ENCODE measurements around the gene RNASEH1. TPM values are rescaled to one million over a fixed set of nuclear protein-coding genes. Genes with fewer than 3 reads are reported as not detected.

Gene RNASEH1
- total RNA-seq, 1 donor from 2014 or later = 18.6 TPM

- no peak overlapping the region for H3K4me3 ChIP-seq
- H3K27ac ChIP-seq = no peak overlapping the region
- H3K36me3 ChIP-seq = no peaks in the 10 kb centered on the region
- DNase-seq (no peak), ATAC-seq (no peak)
- no peak for TF ChIP-seq CTCF (IDR thresholded peaks at IDR 0.05)
- H3K9me3 ChIP-seq = no peaks in the 10 kb centered on the region
- H3K4me1 ChIP-seq = peaks cover 8% of the 10 kb centered on the region
- intact Hi-C loops (cut with DNase I) = no loop called here
- no peaks in the 10 kb centered on the region for H3K27me3 ChIP-seq
These were observed 41.0 kb upstream of the RNASEH1 start for GRCh38 chr2:3598912-3599854.

GRCh38 chr2:3598197-3598910 is 40.2 kb upstream of the RNASEH1 start:
- no peak for TF ChIP-seq CTCF (IDR thresholded peaks at IDR 0.05)
- H3K27ac ChIP-seq = no peak overlapping the region
- no peaks in the 10 kb centered on the region for H3K27me3 ChIP-seq
- intact Hi-C loops (cut with DNase I) = no loop called here
- no peak overlapping the region for H3K4me3 ChIP-seq
- no peaks in the 10 kb centered on the region for H3K9me3 ChIP-seq
- DNase-seq = no peak
- H3K36me3 ChIP-seq = no peaks in the 10 kb centered on the region
- ATAC-seq = peak; percentile 36
- peaks cover 8% of the 10 kb centered on the region for H3K4me1 ChIP-seq

GRCh38 chr2:3597567-3597966 is 39.4 kb upstream of the RNASEH1 start:
- no peak for TF ChIP-seq CTCF (IDR thresholded peaks at IDR 0.05)
- H3K4me3 ChIP-seq = no peak overlapping the region
- no peak overlapping the region for H3K27ac ChIP-seq
- DNase-seq (no peak), ATAC-seq (no peak)
- H3K27me3 ChIP-seq = no peaks in the 10 kb centered on the region
- peaks cover 8% of the 10 kb centered on the region for H3K4me1 ChIP-seq
- intact Hi-C loops (cut with DNase I) = no loop called here
- H3K9me3 ChIP-seq = no peaks in the 10 kb centered on the region
- H3K36me3 ChIP-seq = no peaks in the 10 kb centered on the region

GRCh38 chr2:3596901-3597417 is 38.8 kb upstream of the RNASEH1 start:
- no peaks in the 10 kb centered on the region for H3K9me3 ChIP-seq
- H3K36me3 ChIP-seq = no peaks in the 10 kb centered on the region
- H3K27ac ChIP-seq = no peak overlapping the region
- no peak for DNase-seq
- TF ChIP-seq CTCF (IDR thresholded peaks at IDR 0.05) = no peak
- no peaks in the 10 kb centered on the region for H3K27me3 ChIP-seq
- no peak overlapping the region for H3K4me3 ChIP-seq
- intact Hi-C loops (cut with DNase I) = no loop called here
- H3K4me1 ChIP-seq = peaks cover 8% of the 10 kb centered on the region
- no peak for ATAC-seq

- ATAC-seq = no peak
- Histone ChIP-seq H3K27ac (no peak overlapping the region), H3K9me3 (no peaks in the 10 kb centered on the region), H3K27me3 (no peaks in the 10 kb centered on the region), H3K4me3 (no peak overlapping the region), H3K36me3 (no peaks in the 10 kb centered on the region), H3K4me1 (peaks cover 8% of the 10 kb centered on the region)
- intact Hi-C loops (cut with DNase I) = no loop called here
- no peak for TF ChIP-seq CTCF (IDR thresholded peaks at IDR 0.05)
- DNase-seq = no peak
These were observed 37.9 kb upstream of the RNASEH1 start for GRCh38 chr2:3595985-3596384.
